ENCODE data around the gene TSPAN14.
"Not testable (repeated sequence)": the region's sequence is repeated elsewhere in the genome, so short reads cannot be mapped to it uniquely, and the experiment has no call there.

Gene TSPAN14

DNA sequence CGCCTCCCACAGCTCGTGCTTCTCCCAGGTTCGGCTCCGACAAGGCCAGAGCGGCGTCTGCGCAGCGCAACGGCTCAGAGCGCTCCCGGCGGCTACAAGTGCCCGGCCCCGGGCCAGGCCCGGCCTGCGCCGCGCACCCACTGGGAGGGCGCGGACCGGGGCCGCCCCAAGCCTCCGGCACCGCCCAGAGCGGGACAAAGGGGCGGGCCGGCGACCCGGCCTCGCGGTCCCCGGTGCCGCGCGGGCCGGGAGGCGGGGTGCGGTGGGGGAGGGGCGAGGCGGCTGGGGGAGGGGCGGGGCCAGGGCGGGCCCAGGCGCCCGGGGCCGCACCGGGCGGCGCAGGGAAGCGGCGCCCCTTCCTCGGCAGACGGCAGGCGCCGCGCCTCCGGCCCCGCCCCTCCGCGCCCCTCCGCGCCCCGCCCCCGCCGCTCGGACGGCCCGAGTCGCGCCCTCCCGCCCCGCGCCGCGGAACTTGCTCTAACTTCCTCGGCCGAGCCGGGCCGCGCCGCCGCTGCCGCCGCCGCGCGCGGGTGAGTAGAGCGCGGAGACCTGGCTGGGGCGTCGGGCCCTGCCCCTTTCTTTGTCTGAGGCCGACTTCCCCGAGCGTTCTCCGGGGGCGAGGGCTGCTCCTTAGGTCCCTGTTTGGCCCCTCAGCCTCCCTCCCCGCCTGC is at the start of gene TSPAN14:
Gene TSPAN14 (plus strand): TSS at position 469 of the 671 bp plus-strand sequence. CDS start 34,924 bp downstream, outside the sequence.
- peak in 9 of 14 donors; percentile 32 to 91 (median 71) for DNase-seq

DNA sequence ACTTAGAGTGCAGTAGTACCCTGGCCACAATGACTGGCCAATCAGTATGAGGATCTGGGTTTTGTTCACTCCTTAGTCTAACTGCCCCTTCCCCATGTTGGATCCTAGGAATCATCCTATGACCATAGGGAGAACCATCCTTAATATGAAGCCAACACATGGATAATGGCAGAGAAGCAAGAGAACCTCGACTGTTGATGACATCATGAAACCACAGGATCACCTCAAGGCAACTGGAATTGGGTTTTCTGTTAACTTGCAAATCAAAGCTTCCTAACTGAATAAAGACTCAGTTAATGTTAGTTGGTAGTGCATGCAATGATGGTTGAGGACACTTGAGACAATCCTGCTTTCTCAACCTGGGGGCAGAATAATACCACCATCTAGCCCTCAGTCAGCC is 49.1 kb upstream of the TSPAN14 start:
- no peak for DNase-seq

- no peak for DNase-seq
Observed at GRCh38 chr10:80405626-80406025, 48.5 kb upstream of the TSPAN14 start.

DNA sequence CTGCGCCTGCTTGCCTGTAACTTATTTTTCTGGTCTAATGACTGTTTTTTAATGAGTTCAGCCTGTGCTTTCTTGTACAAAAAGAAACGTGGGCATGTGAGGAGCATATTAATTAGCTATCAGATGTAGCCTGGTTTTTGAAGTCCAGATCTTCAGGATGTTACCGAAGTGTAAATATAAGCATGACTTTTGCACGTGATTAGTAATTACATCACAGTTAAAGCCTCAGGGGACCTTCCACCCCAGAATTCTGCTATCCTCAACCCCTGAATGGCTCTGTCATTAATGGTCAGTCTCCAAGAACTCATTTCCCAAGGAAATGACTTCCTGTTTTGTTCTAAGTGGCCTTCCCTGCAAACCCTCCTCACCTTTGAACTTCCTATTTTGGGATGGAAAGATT is 47.9 kb upstream of the TSPAN14 start:
- DNase-seq = no peak

- peak in 3 of 14 donors; percentile 51 to 58 (median 52) for DNase-seq
Observed at GRCh38 chr10:80407812-80408241, 46.3 kb upstream of the TSPAN14 start.

GRCh38 chr10:80408242-80409101 is 45.6 kb upstream of the TSPAN14 start, which contains the start of gene PRXL2A:
TSS of gene PRXL2A (plus strand) at chr10:80408551. CDS start at chr10:80420468, 11,917 bp downstream.
- DNase-seq = peak in 13 of 14 donors; percentile 29 to 88 (median 74)

- no peak for DNase-seq
Observed at GRCh38 chr10:80409121-80409520, 45.0 kb upstream of the TSPAN14 start.

DNA sequence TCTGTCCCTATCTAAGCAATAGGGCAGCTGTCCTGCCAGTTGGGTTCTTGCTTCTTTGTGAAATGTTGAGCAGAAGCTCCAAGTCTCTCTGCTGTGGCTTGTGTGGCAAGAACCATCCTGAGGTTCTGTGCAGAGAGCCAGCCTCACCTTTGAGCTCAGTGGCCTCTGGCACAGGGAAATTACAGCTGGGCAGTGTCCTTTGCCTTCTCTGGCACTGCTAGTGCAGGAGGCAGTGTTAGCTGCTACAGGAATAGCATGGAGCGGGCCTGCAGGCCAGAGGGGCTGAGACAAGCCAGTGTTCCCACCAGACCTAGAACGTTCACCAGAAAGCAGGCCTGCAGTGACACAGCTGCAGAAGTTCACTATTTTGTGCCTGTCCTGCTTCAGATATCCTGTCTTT is 44.0 kb upstream of the TSPAN14 start:
- no peak for DNase-seq

DNA sequence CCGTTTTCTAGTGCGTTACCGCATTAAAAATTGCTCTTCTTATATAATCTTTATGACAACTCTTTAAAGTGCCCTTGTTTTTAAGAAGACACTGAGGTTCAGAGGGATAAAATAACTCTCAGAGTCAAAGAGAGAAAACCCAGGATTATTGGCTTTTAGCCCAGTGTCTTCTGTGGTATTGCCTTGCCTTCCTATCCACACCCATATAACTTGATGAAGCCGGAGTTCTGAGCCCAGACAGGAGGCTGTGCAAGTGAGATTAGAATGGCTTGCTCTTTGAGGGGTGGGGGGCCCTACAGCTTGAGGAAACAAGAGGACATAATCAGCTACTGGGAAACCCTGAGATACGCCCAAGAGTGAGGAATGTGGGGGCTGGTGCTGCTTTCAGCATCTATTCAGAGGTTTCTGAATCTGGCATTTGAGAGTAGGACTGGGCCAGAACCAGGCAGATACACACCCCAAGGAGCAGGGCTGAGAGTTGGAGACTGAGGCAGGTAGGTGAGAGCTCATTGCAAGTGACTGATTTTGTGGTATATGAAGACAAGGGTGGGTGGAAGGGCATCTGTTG is 43.4 kb upstream of the TSPAN14 start:
- no peak for DNase-seq

- no peak for DNase-seq
Observed at GRCh38 chr10:80411267-80411668, 42.8 kb upstream of the TSPAN14 start.

- DNase-seq = no peak
Observed at GRCh38 chr10:80411681-80412220, 42.4 kb upstream of the TSPAN14 start.

DNA sequence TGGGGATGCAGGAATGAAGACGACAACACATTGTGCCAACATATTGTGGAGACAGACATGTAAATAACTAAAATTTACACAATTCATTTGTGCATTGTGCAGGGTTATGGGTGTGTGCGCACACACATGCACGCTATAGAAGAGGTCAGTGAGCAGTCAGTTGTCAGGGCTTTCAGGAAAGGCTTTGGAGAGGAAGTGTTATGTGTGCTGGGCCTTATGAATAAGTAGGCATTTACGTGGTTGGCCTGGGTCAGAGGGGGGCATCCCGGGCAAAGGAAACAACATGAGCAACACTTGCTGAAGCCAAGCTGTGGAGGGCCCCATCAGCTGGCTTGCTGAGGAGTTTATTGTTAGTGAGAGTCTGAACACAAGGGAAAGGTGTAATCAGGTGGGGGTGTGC is 41.6 kb upstream of the TSPAN14 start:
- no peak for DNase-seq

- peak in 1 of 14 donors; percentile 56 for DNase-seq
Observed at GRCh38 chr10:80413271-80413996, 40.7 kb upstream of the TSPAN14 start.

GRCh38 chr10:80414142-80414895 is 39.8 kb upstream of the TSPAN14 start:
- no peak for DNase-seq

GRCh38 chr10:80415734-80416478 is 38.2 kb upstream of the TSPAN14 start:
- DNase-seq = no peak

- peak in 6 of 14 donors; percentile 16 to 48 (median 34) for DNase-seq
Observed at GRCh38 chr10:80416479-80417098, 37.5 kb upstream of the TSPAN14 start.

- DNase-seq = not testable (repeated sequence)
Observed at GRCh38 chr10:80417256-80417655, 36.9 kb upstream of the TSPAN14 start.

DNA sequence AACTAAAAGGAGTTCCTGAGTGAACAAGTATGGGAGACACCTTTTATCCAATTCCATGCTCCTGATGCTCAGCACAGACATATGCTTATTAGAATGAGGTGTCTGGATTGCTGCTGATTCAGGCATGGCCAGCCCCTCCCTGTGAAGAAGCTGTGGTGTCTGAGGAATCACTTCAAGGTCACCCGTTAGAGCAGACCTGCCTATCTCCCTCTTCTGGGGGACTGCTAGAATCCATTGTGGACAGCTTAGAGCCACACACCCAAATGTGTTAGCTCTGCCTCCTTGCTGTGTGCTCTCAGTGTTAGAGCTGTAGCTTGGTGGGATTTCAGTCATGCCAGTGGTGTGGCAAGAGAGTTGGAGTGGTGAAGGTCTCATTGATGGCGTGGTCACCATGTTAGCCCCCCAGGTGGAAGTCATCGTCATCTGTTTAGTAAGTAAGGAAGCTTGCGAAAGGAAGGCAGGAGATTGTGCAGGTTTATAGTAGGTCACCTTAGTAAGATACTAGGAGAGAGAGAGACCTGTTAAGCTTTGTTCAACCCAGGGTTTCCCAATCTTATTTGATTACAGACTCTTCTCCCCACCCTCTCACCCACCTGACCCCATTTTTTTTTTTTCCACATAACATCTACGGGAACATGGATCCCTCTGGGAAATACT is 32.9 kb upstream of the TSPAN14 start:
- no peak for DNase-seq

GRCh38 chr10:80421707-80422536 is 32.2 kb upstream of the TSPAN14 start:
- no peak for DNase-seq

Data from C1 segment of cervical spinal cord (tissue), 14 donors.